Prostate gland (tissue), 2 donors: ENCODE results near the gene PTPRT.

Experiments
- CTCF ChIP-seq, 4 experiments: fragments of 200-600 bp in 2 of 4; fragments of 450-650 bp in 2 of 4; sonication (generic) in 2 of 4; IDR thresholded peaks; 1 replicate in 3 of 4; 2 replicates in 1 of 4; pipeline ENCODE4 v1.5.1; 2016 to 2019; ENCODE audit warnings: antibody characterized with exemption in 4 of 4, mild to moderate bottlenecking in 2 of 4, moderate library complexity in 2 of 4
- POLR2A ChIP-seq: fragments of 450-650 bp; IDR thresholded peaks from one replicate; pipeline ENCODE4 v1.6.1; 2016; ENCODE audit warnings: antibody characterized with exemption, mild to moderate bottlenecking

- TF ChIP-seq CTCF (IDR thresholded peaks at IDR 0.05) (no peak), POLR2A (no peak)
These were observed 1095.9 kb downstream of the PTPRT start for GRCh38 chr20:42093542-42094440.
